Measurements from ENCODE around the gene APOBEC3A. TPM values are rescaled to one million over a fixed set of nuclear protein-coding genes. Genes with fewer than 3 reads are reported as not detected.
"Not testable (repeated sequence)": the region's sequence is repeated elsewhere in the genome, so short reads cannot be mapped to it uniquely, and the experiment has no call there.

The APOBEC3A gene
- total RNA-seq, 4 donors from 2014 or later, result 0.67 TPM; not detected in 3

- intact Hi-C loops (cut with DNase I), result no loop called here
- 73 to 76% methylated on average over 2 to 3 of the region's 3 CpGs for WGBS, 2 donors
Measured at GRCh38 chr22:38997518-38997917, 40.1 kb downstream of the APOBEC3A start.

DNA sequence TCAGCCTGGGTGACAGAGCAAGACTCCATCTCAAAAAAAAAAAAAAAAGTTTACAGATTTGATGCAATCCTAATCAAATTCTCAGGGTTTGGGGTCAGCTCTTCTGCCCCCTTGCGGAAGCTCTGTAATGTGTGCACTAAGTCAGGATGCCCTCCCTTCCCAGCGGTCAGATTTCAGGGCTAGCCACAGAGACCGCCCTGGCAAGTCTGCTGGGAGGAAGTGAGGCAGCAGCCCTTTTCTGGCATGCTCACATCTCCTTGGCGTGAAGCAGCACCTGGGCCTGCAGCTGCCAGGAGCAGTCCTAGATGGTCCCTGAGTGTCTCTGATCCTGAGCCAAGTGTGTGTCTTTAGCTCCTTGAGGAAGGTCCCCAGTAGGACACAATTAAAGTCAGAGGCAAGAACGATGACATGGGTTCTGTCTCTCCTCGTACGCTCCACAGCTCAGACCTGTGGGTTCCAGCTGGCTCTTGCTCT lies 45.8 kb downstream of the APOBEC3A start:
- Histone ChIP-seq H3K27ac (no peak overlapping the region), H3K36me3 (no peaks in the 10 kb centered on the region), H3K9me3 (no peaks in the 10 kb centered on the region), H3K4me3 (replicated peaks in 1 of 3) (no peak overlapping the region), H3K4me1 (peaks cover 0 to 7% of the 10 kb centered on the region in 2 donors), H3K27me3 (no peaks in the 10 kb centered on the region)
- WGBS, 2 donors, result 9 to 11% methylated on average over 7 of the region's 7 CpGs
- TF ChIP-seq POLR2A (IDR thresholded peaks at IDR 0.05), result no peak
- TF ChIP-seq, protein P1, sequence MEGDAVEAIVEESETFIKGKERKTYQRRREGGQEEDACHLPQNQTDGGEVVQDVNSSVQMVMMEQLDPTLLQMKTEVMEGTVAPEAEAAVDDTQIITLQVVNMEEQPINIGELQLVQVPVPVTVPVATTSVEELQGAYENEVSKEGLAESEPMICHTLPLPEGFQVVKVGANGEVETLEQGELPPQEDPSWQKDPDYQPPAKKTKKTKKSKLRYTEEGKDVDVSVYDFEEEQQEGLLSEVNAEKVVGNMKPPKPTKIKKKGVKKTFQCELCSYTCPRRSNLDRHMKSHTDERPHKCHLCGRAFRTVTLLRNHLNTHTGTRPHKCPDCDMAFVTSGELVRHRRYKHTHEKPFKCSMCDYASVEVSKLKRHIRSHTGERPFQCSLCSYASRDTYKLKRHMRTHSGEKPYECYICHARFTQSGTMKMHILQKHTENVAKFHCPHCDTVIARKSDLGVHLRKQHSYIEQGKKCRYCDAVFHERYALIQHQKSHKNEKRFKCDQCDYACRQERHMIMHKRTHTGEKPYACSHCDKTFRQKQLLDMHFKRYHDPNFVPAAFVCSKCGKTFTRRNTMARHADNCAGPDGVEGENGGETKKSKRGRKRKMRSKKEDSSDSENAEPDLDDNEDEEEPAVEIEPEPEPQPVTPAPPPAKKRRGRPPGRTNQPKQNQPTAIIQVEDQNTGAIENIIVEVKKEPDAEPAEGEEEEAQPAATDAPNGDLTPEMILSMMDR (IDR thresholded peaks at IDR 0.05), result peak; percentile 27 to 89 (median 70)
- DNase-seq, result peak; percentile 86 to 89
- intact Hi-C loops (cut with DNase I), result loop anchor here (10.0 kb wide), 1 partner anchor 312 kb away; the partner anchor contains the start of gene RPL3

More at GRCh38 chr22:38997518-38997917, 40.1 kb downstream of the APOBEC3A start:
- TF ChIP-seq, protein P1 (IDR thresholded peaks at IDR 0.05), result no peak
- TF ChIP-seq POLR2A (IDR thresholded peaks at IDR 0.05), result no peak
- no peaks in the 10 kb centered on the region for H3K9me3 ChIP-seq
- no peaks in the 10 kb centered on the region for H3K4me1 ChIP-seq
- H3K36me3 ChIP-seq, result no peaks in the 10 kb centered on the region
- no peak overlapping the region for H3K27ac ChIP-seq
- H3K4me3 ChIP-seq (replicated peaks in 1 of 3), result no peak overlapping the region
- no peak for DNase-seq
- H3K27me3 ChIP-seq, result no peaks in the 10 kb centered on the region

GRCh38 chr22:39007177-39007576 lies 49.8 kb downstream of the APOBEC3A start:
- Histone ChIP-seq H3K4me1 (peaks cover 0 to 7% of the 10 kb centered on the region in 2 donors), H3K4me3 (replicated peaks in 1 of 3) (no peak overlapping the region), H3K27ac (no peak overlapping the region), H3K27me3 (no peaks in the 10 kb centered on the region), H3K9me3 (no peaks in the 10 kb centered on the region), H3K36me3 (no peaks in the 10 kb centered on the region)
- TF ChIP-seq, protein P1 (IDR thresholded peaks at IDR 0.05), result no peak
- TF ChIP-seq POLR2A (IDR thresholded peaks at IDR 0.05), result no peak
- WGBS, 2 donors, result 95 to 98% methylated on average over 5 of the region's 5 CpGs
- no peak for DNase-seq
- intact Hi-C loops (cut with DNase I), result loop anchor here (10.0 kb wide), 1 partner anchor 308 kb away; the partner anchor contains the start of gene RPL3

DNA sequence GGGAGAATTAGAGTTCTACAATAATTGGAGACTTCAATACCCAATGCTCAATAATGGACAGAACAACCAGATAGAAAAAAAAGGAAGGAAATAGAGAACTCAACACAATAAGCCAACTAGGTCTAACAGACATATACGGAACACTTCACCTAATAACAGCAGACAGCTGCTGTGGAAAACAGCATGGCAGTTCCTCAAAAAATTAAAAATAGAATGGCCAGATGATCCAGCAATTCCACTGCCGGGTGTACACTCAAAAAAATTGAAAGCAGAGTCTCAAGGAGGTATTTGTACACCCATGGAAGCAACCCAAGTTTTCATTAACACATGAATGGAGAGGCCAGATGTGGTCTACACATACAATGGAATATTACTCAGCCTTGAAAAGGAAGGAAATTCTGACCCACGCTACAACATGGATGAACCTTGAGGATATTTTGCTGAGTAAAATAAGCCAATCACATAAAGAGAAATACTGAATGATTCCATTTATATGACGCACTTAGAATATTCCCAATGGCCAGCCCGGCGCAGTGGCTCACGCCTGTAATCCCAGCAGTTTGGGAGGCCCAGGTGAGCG lies 51.0 kb downstream of the APOBEC3A start:
- WGBS, 2 donors, result 88 to 91% methylated on average over 8 of the region's 8 CpGs
- intact Hi-C loops (cut with DNase I), result loop anchor here (10.0 kb wide), 1 partner anchor 306 kb away; the partner anchor contains the start of gene RPL3
- not testable (repeated sequence) for H3K4me1 ChIP-seq; H3K27ac ChIP-seq; H3K36me3 ChIP-seq; DNase-seq; H3K27me3 ChIP-seq; H3K9me3 ChIP-seq; H3K4me3 ChIP-seq (replicated peaks in 1 of 3)

GRCh38 chr22:39010946-39011345 lies 53.5 kb downstream of the APOBEC3A start:
- H3K4me1 ChIP-seq, result peaks cover 8 to 22% of the 10 kb centered on the region in 2 donors
- DNase-seq, result no peak
- H3K27ac ChIP-seq, result no peak overlapping the region
- intact Hi-C loops (cut with DNase I), result no loop called here
- no peaks in the 10 kb centered on the region for H3K27me3 ChIP-seq
- no peak overlapping the region for H3K4me3 ChIP-seq (replicated peaks in 1 of 3)
- H3K9me3 ChIP-seq, result no peaks in the 10 kb centered on the region
- TF ChIP-seq, protein P1 (IDR thresholded peaks at IDR 0.05), result no peak
- WGBS, 2 donors, result 69 to 76% methylated on average over 15 of the region's 15 CpGs
- no peaks in the 10 kb centered on the region for H3K36me3 ChIP-seq

Other genes with a start within 250 kb of the APOBEC3A start
- gene SUN2, start 201.6 kb upstream of the APOBEC3A start, total RNA-seq, result 100 to 1,000 TPM; 137 to 356 (median 153) TPM
- gene DNAL4, start 163.5 kb upstream of the APOBEC3A start, total RNA-seq, result 10 to 100 TPM; 30.9 to 50.0 (median 37.9) TPM
- 1 to 10 TPM; 3.6 to 8.7 (median 4.4) TPM for gene NPTXR, start 113.6 kb upstream of the APOBEC3A start, total RNA-seq
- 100 to 1,000 TPM in 2 of 4 donors, 10 to 100 TPM in 2; 47.2 to 118 (median 85.0) TPM for gene CBX6, start 85.4 kb upstream of the APOBEC3A start, total RNA-seq
- gene APOBEC3B, start 24.7 kb downstream of the APOBEC3A start, total RNA-seq, result 1 to 10 TPM in 3 of 4 donors, not detected in 1; 1.7 to 5.1 (median 2.9) TPM
- gene APOBEC3C, start 56.6 kb downstream of the APOBEC3A start, total RNA-seq, result 10 to 100 TPM in 1 of 4 donors, 1 to 10 TPM in 3; 8.3 to 14.4 (median 9.0) TPM
- 1 to 10 TPM in 2 of 4 donors, under 1 TPM in 1, not detected in 1; 0.89 to 2.7 (median 1.1) TPM for gene APOBEC3D, start 63.5 kb downstream of the APOBEC3A start, total RNA-seq
- gene APOBEC3F, start 83.3 kb downstream of the APOBEC3A start, total RNA-seq, result 1 to 10 TPM; 2.5 to 6.0 (median 5.0) TPM
- gene APOBEC3G, start 119.7 kb downstream of the APOBEC3A start, total RNA-seq, result 10 to 100 TPM in 2 of 4 donors, 1 to 10 TPM in 2; 7.2 to 17.7 (median 9.9) TPM
- gene APOBEC3H, start 139.6 kb downstream of the APOBEC3A start, total RNA-seq, result under 1 TPM in 1 of 4 donors, not detected in 3; 0.67 TPM
- gene CBX7, start 195.1 kb downstream of the APOBEC3A start, total RNA-seq, result 10 to 100 TPM; 49.2 to 88.0 (median 61.9) TPM

Data from thyroid gland (tissue), 4 donors.